ENCODE data around the gene TLE1.

DNA sequence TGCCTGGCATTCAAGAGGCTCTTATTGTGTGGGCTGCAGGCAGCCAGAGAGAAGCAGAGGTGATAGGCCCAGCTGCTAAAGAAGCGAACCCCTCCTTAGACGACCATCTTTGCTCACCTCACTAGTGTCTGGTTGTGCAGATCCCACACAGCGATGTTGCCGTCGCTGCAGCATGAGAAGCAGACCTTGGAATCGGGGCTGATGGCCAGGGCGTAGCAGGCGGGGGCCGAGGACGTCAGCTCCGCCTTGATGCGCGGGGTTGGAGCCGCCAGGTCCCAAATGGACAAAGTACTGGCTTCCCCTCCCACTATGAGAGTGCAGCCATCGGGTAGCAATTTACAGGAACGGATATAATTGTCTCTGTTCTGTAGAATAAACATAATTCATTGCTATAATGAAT, 98.7 kb downstream of the TLE1 start:
- TF ChIP-seq, protein P1, sequence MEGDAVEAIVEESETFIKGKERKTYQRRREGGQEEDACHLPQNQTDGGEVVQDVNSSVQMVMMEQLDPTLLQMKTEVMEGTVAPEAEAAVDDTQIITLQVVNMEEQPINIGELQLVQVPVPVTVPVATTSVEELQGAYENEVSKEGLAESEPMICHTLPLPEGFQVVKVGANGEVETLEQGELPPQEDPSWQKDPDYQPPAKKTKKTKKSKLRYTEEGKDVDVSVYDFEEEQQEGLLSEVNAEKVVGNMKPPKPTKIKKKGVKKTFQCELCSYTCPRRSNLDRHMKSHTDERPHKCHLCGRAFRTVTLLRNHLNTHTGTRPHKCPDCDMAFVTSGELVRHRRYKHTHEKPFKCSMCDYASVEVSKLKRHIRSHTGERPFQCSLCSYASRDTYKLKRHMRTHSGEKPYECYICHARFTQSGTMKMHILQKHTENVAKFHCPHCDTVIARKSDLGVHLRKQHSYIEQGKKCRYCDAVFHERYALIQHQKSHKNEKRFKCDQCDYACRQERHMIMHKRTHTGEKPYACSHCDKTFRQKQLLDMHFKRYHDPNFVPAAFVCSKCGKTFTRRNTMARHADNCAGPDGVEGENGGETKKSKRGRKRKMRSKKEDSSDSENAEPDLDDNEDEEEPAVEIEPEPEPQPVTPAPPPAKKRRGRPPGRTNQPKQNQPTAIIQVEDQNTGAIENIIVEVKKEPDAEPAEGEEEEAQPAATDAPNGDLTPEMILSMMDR (IDR thresholded peaks at IDR 0.05), result no peak
- TF ChIP-seq POLR2A (IDR thresholded peaks at IDR 0.05; ENCODE audit: low read depth), result no peak
- no peak for TF ChIP-seq EP300 (IDR thresholded peaks at IDR 0.05)
